SK-N-SH (cell line): ENCODE measurements around the gene ADCY9. TPM values are rescaled to one million over a fixed set of nuclear protein-coding genes. Genes with fewer than 3 reads are reported as not detected.

ENCODE experiments used
- CTCF ChIA-PET: fragments of 300-600, 350-600 bp; formaldehyde crosslinking; extraction: SDS; loops from one replicate; lab custom pipeline; 2021; lab: Yijun Ruan, JAX
- POLR2A ChIA-PET: fragments of 350-600 bp; sonication (Branson Sonifier 250); formaldehyde crosslinking; extraction: SDS; loops from one replicate; lab custom pipeline; 2020; ENCODE audit warnings: antibody characterized with exemption, inconsistent platforms; lab: Yijun Ruan, JAX
- DNase-seq: peaks from one replicate; pipeline ENCODE4 v3.0.0; 2012
- H2AFZ ChIP-seq: fragments of 200-600 bp; sonication (generic); 2 replicates; pipeline ENCODE4 v1.8.1; 2016; ENCODE audit warnings: antibody characterized with exemption, mild to moderate bottlenecking, low read depth
- H3F3A ChIP-seq: fragments of 200-600 bp; sonication (generic); replicated peaks from 2 replicates; pipeline ENCODE3; 2016; ENCODE audit warnings: antibody characterized with exemption, mild to moderate bottlenecking; ENCODE audit not compliant: insufficient read depth
- H3K27ac ChIP-seq, 2 experiments: fragments of 200-500 bp in 1 of 2; fragments of 200-600 bp in 1 of 2; sonication (Bioruptor generic) in 1 of 2; sonication (generic), shearing (Covaris generic) in 1 of 2; 2 replicates each; pipeline versions ENCODE4 v1.5.1 to v1.6.1; 2014 to 2016; ENCODE audit warnings: low read depth in 2 of 2, inconsistent platforms in 1 of 2, low read length in 1 of 2, mild to moderate bottlenecking in 1 of 2, mixed read lengths in 1 of 2
- H3K27me3 ChIP-seq: fragments of 200-600 bp; sonication (generic), shearing (Covaris generic); 2 replicates; pipeline ENCODE4 v1.6.1; 2016; ENCODE audit warnings: mixed run types; ENCODE audit not compliant: insufficient read depth
- H3K36me3 ChIP-seq, 2 experiments: fragments of 200-500 bp in 1 of 2; fragments of 200-600 bp in 1 of 2; sonication (Bioruptor generic) in 1 of 2; sonication (generic) in 1 of 2; replicated peaks in 1 of 2; 2 replicates each; pipeline versions ENCODE3 to v1.5.1; 2014 to 2016; ENCODE audit warnings: low read length in 1 of 2, mild to moderate bottlenecking in 1 of 2; ENCODE audit not compliant: insufficient read depth in 2 of 2, control insufficient read depth in 1 of 2
- H3K4me1 ChIP-seq, 2 experiments: fragments of 200-500 bp in 1 of 2; fragments of 200-600 bp in 1 of 2; sonication (Bioruptor generic) in 1 of 2; sonication (generic), shearing (Covaris generic) in 1 of 2; 2 replicates each; pipeline versions ENCODE4 v1.5.1 to v1.6.1; 2014 to 2016; ENCODE audit warnings: low read depth in 1 of 2, low read length in 1 of 2, mixed run types in 1 of 2; ENCODE audit not compliant: insufficient read depth in 2 of 2, control insufficient read depth in 1 of 2
- H3K4me2 ChIP-seq: fragments of 200-600 bp; sonication (generic), shearing (Covaris generic); 2 replicates; pipeline ENCODE4 v1.6.1; 2017; ENCODE audit warnings: mixed run types
- H3K4me3 ChIP-seq, 2 experiments: fragments of 200-500 bp in 1 of 2; fragments of 200-600 bp in 1 of 2; sonication (Bioruptor generic) in 1 of 2; sonication (generic), shearing (Covaris generic) in 1 of 2; 2 replicates each; pipeline versions ENCODE4 v1.5.1 to v1.8.1; 2014 to 2016; ENCODE audit warnings: low read depth in 2 of 2, inconsistent platforms in 1 of 2, low read length in 1 of 2, mild to moderate bottlenecking in 1 of 2, mixed read lengths in 1 of 2, moderate library complexity in 1 of 2
- H3K79me2 ChIP-seq: fragments of 200-600 bp; sonication (generic); 2 replicates; pipeline ENCODE4 v1.8.1; 2017; ENCODE audit warnings: mild to moderate bottlenecking; ENCODE audit not compliant: insufficient read depth
- H3K9ac ChIP-seq: fragments of 200-600 bp; sonication (generic); 2 replicates; pipeline ENCODE4 v1.6.1; 2017; ENCODE audit warnings: mixed run types
- H3K9me2 ChIP-seq: fragments of 200-600 bp; sonication (generic); 2 replicates; pipeline ENCODE4 v1.6.1; 2017; ENCODE audit warnings: mixed run types
- H3K9me3 ChIP-seq: fragments of 200-600 bp; sonication (generic); 2 replicates; pipeline ENCODE4 v1.6.1; 2017; ENCODE audit warnings: mixed run types, mild to moderate bottlenecking, moderate library complexity
- H4K20me1 ChIP-seq: fragments of 200-600 bp; sonication (generic); 2 replicates; pipeline ENCODE4 v1.6.1; 2017; ENCODE audit warnings: mild to moderate bottlenecking, mixed run types; ENCODE audit not compliant: insufficient read depth
- CHD2 ChIP-seq: fragments of 150-350 bp; IDR thresholded peaks from 2 replicates; pipeline ENCODE4 v1.6.1; 2018; ENCODE audit warnings: low read length; ENCODE audit not compliant: partially characterized antibody
- ELF1 ChIP-seq: IDR thresholded peaks from 2 replicates; pipeline ENCODE4 v1.4.0; 2012
- EP300 ChIP-seq, 2 experiments: IDR thresholded peaks; 2 replicates each; pipeline versions ENCODE4 v1.4.0 to v1.6.1; 2012; ENCODE audit warnings: borderline replicate concordance in 1 of 2, low read depth in 1 of 2, low read length in 1 of 2
- EZH2phosphoT487 ChIP-seq: fragments of 200-600 bp; sonication (generic); IDR thresholded peaks from 2 replicates; pipeline ENCODE4 v1.6.1; 2017; ENCODE audit warnings: low read depth, mixed run types, mild to moderate bottlenecking, antibody characterized with exemption, moderate library complexity, borderline replicate concordance
- FOSL2 ChIP-seq: IDR thresholded peaks from 2 replicates; pipeline ENCODE4 v1.4.0; 2012; ENCODE audit warnings: low read depth, mild to moderate bottlenecking, moderate library complexity, borderline replicate concordance
- GABPA ChIP-seq: IDR thresholded peaks from 2 replicates; pipeline ENCODE4 v1.4.0; 2012; ENCODE audit warnings: low read depth, mild to moderate bottlenecking
- GATA2 ChIP-seq: sonication (generic); formaldehyde crosslinking; IDR thresholded peaks from 2 replicates; pipeline ENCODE4 v1.5.0; 2020; ENCODE audit warnings: mild to moderate bottlenecking, missing genetic modification reagents
- NRF1 ChIP-seq: IDR thresholded peaks from 2 replicates; pipeline ENCODE4 v1.6.1; 2012; ENCODE audit warnings: low read depth, mild to moderate bottlenecking, low read length
- RAD21 ChIP-seq: IDR thresholded peaks from 2 replicates; pipeline ENCODE4 v1.6.1; 2012; ENCODE audit warnings: mild to moderate bottlenecking, low read length
- RXRA ChIP-seq: IDR thresholded peaks from 2 replicates; pipeline ENCODE4 v1.4.0; 2012; ENCODE audit warnings: low read depth, mild to moderate bottlenecking, borderline replicate concordance
- SMC3 ChIP-seq: IDR thresholded peaks from 2 replicates; pipeline ENCODE4 v1.6.1; 2012; ENCODE audit warnings: low read depth, low read length, improper control_type of control experiment
- WGBS: methylation state at CpG from one replicate; pipeline ENCODE4 v1.1.6; 2017; ENCODE audit warnings: low lambda C conversion rate; 5-methylcytosine and 5-hydroxymethylcytosine counted together
- polyA plus RNA-seq, 3 experiments: library from polyadenylated mRNA; depleted of rRNA; stranded (reverse); fragments of >200 nt; gene quantifications; 2 replicates each; pipeline ENCODE4 v1.2.3, GENCODE V29; 2012
- TF ChIP-seq, protein P1 (sequence below): fragments of 150-350 bp; IDR thresholded peaks from 2 replicates; pipeline ENCODE4 v1.6.1; 2016; ENCODE audit warnings: mild to moderate bottlenecking, low read depth, low read length
- TF ChIP-seq, protein P2 (sequence below): IDR thresholded peaks from 2 replicates; pipeline ENCODE4 v1.4.0; 2012; ENCODE audit warnings: low read depth
- TF ChIP-seq, protein P3 (sequence below): fragments of 150-350 bp; IDR thresholded peaks from 2 replicates; pipeline ENCODE4 v1.6.1; 2017; ENCODE audit warnings: antibody characterized with exemption, low read length, low read depth, borderline replicate concordance
- TF ChIP-seq, protein P4 (sequence below): IDR thresholded peaks from 2 replicates; pipeline ENCODE4 v1.4.0; 2012; ENCODE audit warnings: low read depth, borderline replicate concordance

ADCY9 gene
- polyA plus RNA-seq, 1 of the 3 experiments (the other 2 are of a cell fraction), result 5.2 TPM

DNA sequence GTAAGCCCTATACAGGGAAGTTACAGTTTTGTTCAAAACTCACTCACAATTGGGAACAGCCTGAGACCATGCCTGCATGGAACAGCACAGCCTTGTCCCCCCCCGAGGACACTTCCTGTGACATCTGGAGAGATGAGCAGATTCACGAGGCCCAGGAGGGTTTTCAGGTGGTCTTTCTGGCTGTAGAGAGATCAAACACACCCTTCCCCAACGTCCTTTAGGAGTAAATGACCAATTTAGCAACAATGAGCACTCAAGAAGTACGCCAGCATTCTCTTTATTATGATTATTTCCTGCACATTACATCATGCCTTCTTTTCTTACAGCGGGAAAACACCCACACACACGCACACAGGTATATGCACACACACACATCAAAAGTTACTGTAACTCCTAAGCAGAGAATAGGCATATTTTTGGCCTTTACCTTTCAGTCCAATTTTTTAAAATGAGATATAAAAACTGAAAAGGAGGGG lies 39.0 kb downstream of the ADCY9 start:
- Histone ChIP-seq H3K9me2 (no peaks in the 10 kb centered on the region), H3K79me2 (no peaks in the 10 kb centered on the region), H3K4me2 (no peak overlapping the region), H3F3A (no peaks in the 10 kb centered on the region), H3K4me3 (no peak overlapping the region), H3K4me1 (peaks cover 0 to 4% of the 10 kb centered on the region in 2 experiments; a peak in 1 of 4 replicates), H3K27me3 (no peaks in the 10 kb centered on the region), H4K20me1 (no peaks in the 10 kb centered on the region), H3K36me3 (no peaks in the 10 kb centered on the region), H2AFZ (no peak overlapping the region), H3K9me3 (no peaks in the 10 kb centered on the region), H3K9ac (no peak overlapping the region), H3K27ac (no peak overlapping the region)
- TF ChIP-seq FOSL2, result no peak
- no peak for TF ChIP-seq EZH2phosphoT487
- no peak for TF ChIP-seq GATA2 (CRISPR knock-in tag)
- TF ChIP-seq, protein P1, sequence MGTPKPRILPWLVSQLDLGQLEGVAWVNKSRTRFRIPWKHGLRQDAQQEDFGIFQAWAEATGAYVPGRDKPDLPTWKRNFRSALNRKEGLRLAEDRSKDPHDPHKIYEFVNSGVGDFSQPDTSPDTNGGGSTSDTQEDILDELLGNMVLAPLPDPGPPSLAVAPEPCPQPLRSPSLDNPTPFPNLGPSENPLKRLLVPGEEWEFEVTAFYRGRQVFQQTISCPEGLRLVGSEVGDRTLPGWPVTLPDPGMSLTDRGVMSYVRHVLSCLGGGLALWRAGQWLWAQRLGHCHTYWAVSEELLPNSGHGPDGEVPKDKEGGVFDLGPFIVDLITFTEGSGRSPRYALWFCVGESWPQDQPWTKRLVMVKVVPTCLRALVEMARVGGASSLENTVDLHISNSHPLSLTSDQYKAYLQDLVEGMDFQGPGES, result no peak
- TF ChIP-seq GABPA, result no peak
- no peak for TF ChIP-seq NRF1
- TF ChIP-seq, protein P2, sequence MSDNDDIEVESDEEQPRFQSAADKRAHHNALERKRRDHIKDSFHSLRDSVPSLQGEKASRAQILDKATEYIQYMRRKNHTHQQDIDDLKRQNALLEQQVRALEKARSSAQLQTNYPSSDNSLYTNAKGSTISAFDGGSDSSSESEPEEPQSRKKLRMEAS, result no peak
- TF ChIP-seq CHD2, result no peak
- no peak for TF ChIP-seq ELF1
- no peak for DNase-seq
- CTCF ChIA-PET, result interaction anchor here (1.0 to 1.4 kb wide), 2 partner anchors 94 to 325 kb away, joined by 3 read pairs; no protein-coding TSS in a partner anchor
- POLR2A ChIA-PET, result no interaction called here
- WGBS, result 73% methylated on average over 6 of the region's 6 CpGs

DNA sequence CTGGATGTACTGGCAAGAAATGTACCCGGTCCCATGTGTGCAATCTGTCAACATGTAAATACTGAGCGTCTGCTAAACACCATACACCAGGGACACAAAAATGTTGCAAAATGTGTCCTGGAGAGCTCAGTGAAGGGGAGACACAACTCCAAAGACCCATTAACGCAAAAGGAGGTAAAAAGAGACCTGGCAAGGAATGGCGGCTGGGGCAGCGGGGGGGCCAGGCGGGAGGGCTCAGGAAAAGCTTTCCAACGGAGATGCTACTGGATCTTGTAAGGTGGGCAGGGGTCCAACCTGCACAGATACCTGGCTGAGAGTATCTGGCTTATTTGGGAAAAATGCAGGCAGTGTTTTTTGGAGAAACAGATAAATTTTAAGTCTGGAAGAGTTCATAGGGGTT lies 40.7 kb downstream of the ADCY9 start:
- Histone ChIP-seq H3K9me3 (no peaks in the 10 kb centered on the region), H3K27ac (no peak overlapping the region), H3K9ac (no peak overlapping the region), H3K79me2 (no peaks in the 10 kb centered on the region), H3F3A (no peaks in the 10 kb centered on the region), H2AFZ (no peak overlapping the region), H3K27me3 (no peaks in the 10 kb centered on the region)
- CTCF ChIA-PET, result interaction anchor here (1.0 to 1.7 kb wide), 3 partner anchors 9 to 178 kb away, joined by 3 to 5 read pairs (median 4); no protein-coding TSS in a partner anchor
- TF ChIP-seq RAD21 (no peak), GATA2 (CRISPR knock-in tag) (no peak), GABPA (no peak), FOSL2 (no peak), SMC3 (no peak), EP300 (IDR thresholded peaks at IDR 0.05; ENCODE audit: borderline replicate concordance in 1 of 2, low read depth in 1 of 2, low read length in 1 of 2) (no peak), NRF1 (no peak), RXRA (no peak)
- TF ChIP-seq, protein P2, result no peak
- TF ChIP-seq, protein P3, sequence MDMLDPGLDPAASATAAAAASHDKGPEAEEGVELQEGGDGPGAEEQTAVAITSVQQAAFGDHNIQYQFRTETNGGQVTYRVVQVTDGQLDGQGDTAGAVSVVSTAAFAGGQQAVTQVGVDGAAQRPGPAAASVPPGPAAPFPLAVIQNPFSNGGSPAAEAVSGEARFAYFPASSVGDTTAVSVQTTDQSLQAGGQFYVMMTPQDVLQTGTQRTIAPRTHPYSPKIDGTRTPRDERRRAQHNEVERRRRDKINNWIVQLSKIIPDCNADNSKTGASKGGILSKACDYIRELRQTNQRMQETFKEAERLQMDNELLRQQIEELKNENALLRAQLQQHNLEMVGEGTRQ, result no peak
- TF ChIP-seq, protein P4, sequence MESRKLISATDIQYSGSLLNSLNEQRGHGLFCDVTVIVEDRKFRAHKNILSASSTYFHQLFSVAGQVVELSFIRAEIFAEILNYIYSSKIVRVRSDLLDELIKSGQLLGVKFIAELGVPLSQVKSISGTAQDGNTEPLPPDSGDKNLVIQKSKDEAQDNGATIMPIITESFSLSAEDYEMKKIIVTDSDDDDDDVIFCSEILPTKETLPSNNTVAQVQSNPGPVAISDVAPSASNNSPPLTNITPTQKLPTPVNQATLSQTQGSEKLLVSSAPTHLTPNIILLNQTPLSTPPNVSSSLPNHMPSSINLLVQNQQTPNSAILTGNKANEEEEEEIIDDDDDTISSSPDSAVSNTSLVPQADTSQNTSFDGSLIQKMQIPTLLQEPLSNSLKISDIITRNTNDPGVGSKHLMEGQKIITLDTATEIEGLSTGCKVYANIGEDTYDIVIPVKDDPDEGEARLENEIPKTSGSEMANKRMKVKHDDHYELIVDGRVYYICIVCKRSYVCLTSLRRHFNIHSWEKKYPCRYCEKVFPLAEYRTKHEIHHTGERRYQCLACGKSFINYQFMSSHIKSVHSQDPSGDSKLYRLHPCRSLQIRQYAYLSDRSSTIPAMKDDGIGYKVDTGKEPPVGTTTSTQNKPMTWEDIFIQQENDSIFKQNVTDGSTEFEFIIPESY, result no peak
- TF ChIP-seq, protein P1, result no peak
- TF ChIP-seq, all 33 proteins: peak for 0
- Histone ChIP-seq H4K20me1 (no peaks in the 10 kb centered on the region), H3K36me3 (no peaks in the 10 kb centered on the region), H3K4me1 (no peaks in the 10 kb centered on the region; a peak in 1 of 4 replicates), H3K4me3 (no peak overlapping the region), H3K9me2 (no peaks in the 10 kb centered on the region), H3K4me2 (no peak overlapping the region)
- WGBS, result 90% methylated on average over 7 of the region's 7 CpGs
- POLR2A ChIA-PET, result no interaction called here
- no peak for DNase-seq
